HepG2 (cell line): ENCODE data around the gene OR11G2. TPM values are rescaled to one million over a fixed set of nuclear protein-coding genes. Genes with fewer than 3 reads are reported as not detected.

Source experiments
- ATAC-seq: fragments of 200-7000 bp; cut with Tn5 transposase; 3 replicates; pipeline ENCODE4 v1.9.1; 2020; ENCODE audit warnings: mild to moderate bottlenecking, moderate library complexity
- BruUV-seq: library from RNA; stranded (reverse); fragments of 400-500 nt; replicated peaks from 2 replicates; lab custom pipeline; 2021; lab: Mats Ljungman, UMichigan
- CTCF ChIA-PET: fragments of 300-600 bp; formaldehyde crosslinking; extraction: SDS; loops from one replicate; lab custom pipeline; 2021; ENCODE audit warnings: low total read pairs, inconsistent platforms, low intra/inter-chr PET ratio; lab: Yijun Ruan, JAX
- POLR2A ChIA-PET: fragments of 350-600 bp; sonication (Branson Sonifier 250); formaldehyde crosslinking; loops from one replicate; lab custom pipeline; 2020; ENCODE audit warnings: antibody characterized with exemption, inconsistent platforms; lab: Yijun Ruan, JAX
- DNase-seq: peaks from one replicate; pipeline ENCODE4 v3.0.0-alpha.2; 2015; ENCODE audit warnings: low spot score
- FAIRE-seq: peaks from 3 replicates; lab custom pipeline; 2011; peaks lifted over from hg19 to GRCh38; lab: Jason Lieb, UNC
- H2AFZ ChIP-seq: one replicate; pipeline ENCODE4 v1.6.1; 2011; ENCODE audit warnings: low read length, inconsistent platforms
- H3K27ac ChIP-seq: fragments of 300-600 bp; 3 replicates; pipeline ENCODE4 v1.8.0; 2011; ENCODE audit warnings: mixed run types, mild to moderate bottlenecking, mixed read lengths, low read length, inconsistent platforms; ENCODE audit not compliant: insufficient read depth; ENCODE audit errors: extremely low read length
- H3K27me3 ChIP-seq, 2 experiments: fragments of 200-600 bp in 1 of 2; 2 replicates in 1 of 2; 3 replicates in 1 of 2; pipeline versions ENCODE4 v1.6.0 to v1.8.0; 2011; ENCODE audit warnings: low read length in 2 of 2, mild to moderate bottlenecking in 2 of 2, moderate library complexity in 2 of 2, inconsistent platforms in 1 of 2; ENCODE audit not compliant: insufficient read depth in 2 of 2, control insufficient read depth in 1 of 2
- H3K36me3 ChIP-seq, 2 experiments: fragments of 200-600 bp in 1 of 2; replicated peaks in 1 of 2; 2 replicates in 1 of 2; 3 replicates in 1 of 2; pipeline versions ENCODE4 v1.5.1 to v1.8.0; 2011; ENCODE audit warnings: low read length in 2 of 2, inconsistent platforms in 1 of 2; ENCODE audit not compliant: insufficient read depth in 2 of 2, control insufficient read depth in 1 of 2
- H3K4me1 ChIP-seq: 2 replicates; pipeline ENCODE4 v1.5.1; 2012; ENCODE audit warnings: low read length, inconsistent platforms; ENCODE audit not compliant: insufficient read depth
- H3K4me2 ChIP-seq: 2 replicates; pipeline ENCODE4 v1.6.0; 2011; ENCODE audit warnings: low read depth, low read length, inconsistent platforms
- H3K4me3 ChIP-seq, 3 experiments: fragments of 200-600 bp in 1 of 3; sonication (generic), shearing (Covaris generic) in 1 of 3; replicated peaks in 1 of 3; 2 replicates each; pipeline ENCODE4 v1.5.1; 2011 to 2016; ENCODE audit warnings: low read length in 3 of 3, inconsistent platforms in 2 of 3, low read depth in 2 of 3, mild to moderate bottlenecking in 2 of 3, control low read depth in 1 of 3, mixed read lengths in 1 of 3; ENCODE audit not compliant: insufficient read depth in 1 of 3
- H3K79me2 ChIP-seq: one replicate; pipeline ENCODE4 v1.6.1; 2011; ENCODE audit warnings: low read length, inconsistent platforms; ENCODE audit not compliant: insufficient read depth
- H3K9ac ChIP-seq: 2 replicates; pipeline ENCODE4 v1.6.0; 2011; ENCODE audit warnings: mild to moderate bottlenecking, low read depth, low read length, inconsistent platforms; ENCODE audit not compliant: insufficient read depth
- H3K9me3 ChIP-seq: 2 replicates; pipeline ENCODE4 v1.5.1; 2012; ENCODE audit warnings: mild to moderate bottlenecking, low read length
- H4K20me1 ChIP-seq: 2 replicates; pipeline ENCODE4 v1.6.0; 2011; ENCODE audit warnings: inconsistent platforms, mild to moderate bottlenecking, low read length, moderate library complexity; ENCODE audit not compliant: insufficient read depth
- NFE2L2 ChIP-seq: fragments of 150-350 bp; IDR thresholded peaks from 2 replicates; pipeline ENCODE4 v1.6.1; 2014; ENCODE audit warnings: low read length
- NFKBIZ ChIP-seq: IDR thresholded peaks from 2 replicates; pipeline ENCODE4 v1.6.1; 2018; ENCODE audit warnings: missing genetic modification reagents, missing compliant biosample characterization
- PAX8 ChIP-seq: sonication (generic); formaldehyde crosslinking; IDR thresholded peaks from 2 replicates; pipeline ENCODE4 v1.8.0; 2022; ENCODE audit warnings: mild to moderate bottlenecking, missing genetic modification reagents, borderline replicate concordance
- SATB2 ChIP-seq: sonication (generic); formaldehyde crosslinking; IDR thresholded peaks from 2 replicates; pipeline ENCODE4 v1.5.0; 2020; ENCODE audit warnings: missing genetic modification reagents
- SCMH1 ChIP-seq: sonication (generic); formaldehyde crosslinking; IDR thresholded peaks from 2 replicates; pipeline ENCODE4 v1.9.0; 2021; ENCODE audit warnings: missing genetic modification reagents, mild to moderate bottlenecking, borderline replicate concordance
- ZNF232 ChIP-seq: sonication (generic); formaldehyde crosslinking; IDR thresholded peaks from 2 replicates; pipeline ENCODE4 v1.4.0; 2020; ENCODE audit warnings: missing genetic modification reagents, borderline replicate concordance
- ZNF441 ChIP-seq: sonication (generic); formaldehyde crosslinking; IDR thresholded peaks from 2 replicates; pipeline ENCODE4 v1.7.0; 2021; ENCODE audit warnings: missing genetic modification reagents, borderline replicate concordance
- WGBS: methylation state at CpG from one replicate; pipeline ENCODE4 v1.1.6; 2017; ENCODE audit warnings: low lambda C conversion rate; 5-methylcytosine and 5-hydroxymethylcytosine counted together
- in situ Hi-C: cut with HindIII; loops from 2 replicates; pipeline ENCODE4 v1.10.0; 2017; ENCODE audit warnings: low pct_unique_long_range_greater_than_20kb; ENCODE audit not compliant: extremely low pct_ligation_motif_present
- intact Hi-C: fragments of 100-400 bp; cut with micrococcal nuclease; formaldehyde crosslinking; loops from one replicate; pipeline ENCODE4 v1.10.0; 2022; ENCODE audit not compliant: unreplicated experiment
- polyA plus RNA-seq, 8 experiments: library from polyadenylated mRNA; depleted of rRNA in 3 of 8; stranded (reverse) in 7 of 8; unstranded in 1 of 8; fragments of >200 nt; fragmentation: Illumina TruSeq in 4 of 8; extraction: Trizol in 4 of 8; gene quantifications; 2 replicates each; pipeline versions ENCODE4 v1.2.1 to v1.2.3, GENCODE V29; 2011 to 2016; ENCODE audit warnings: low read depth in 4 of 8, missing spikeins in 1 of 8, mixed read lengths in 1 of 8; ENCODE audit not compliant: insufficient read depth in 1 of 8
- total RNA-seq, 5 experiments: library from RNA; depleted of rRNA; stranded (reverse); fragments of >200 nt; fragmentation: Illumina TruSeq; extraction: Trizol; gene quantifications; 2 replicates each; pipeline ENCODE4 v1.2.3, GENCODE V29; 2016; ENCODE audit warnings: low read depth in 1 of 5
- TF ChIP-seq, protein P1 (sequence below), 2 experiments: IDR thresholded peaks; 2 replicates each; pipeline ENCODE4 v1.6.1; 2011 to 2012; ENCODE audit warnings: low read length in 2 of 2, borderline replicate concordance in 1 of 2, low read depth in 1 of 2, mild to moderate bottlenecking in 1 of 2, moderate library complexity in 1 of 2

The OR11G2 gene
- total and polyA plus RNA-seq, 2 of the 13 experiments (the other 11 are each of a cell fraction or from before 2014, with no cell fraction given): not detected

DNA sequence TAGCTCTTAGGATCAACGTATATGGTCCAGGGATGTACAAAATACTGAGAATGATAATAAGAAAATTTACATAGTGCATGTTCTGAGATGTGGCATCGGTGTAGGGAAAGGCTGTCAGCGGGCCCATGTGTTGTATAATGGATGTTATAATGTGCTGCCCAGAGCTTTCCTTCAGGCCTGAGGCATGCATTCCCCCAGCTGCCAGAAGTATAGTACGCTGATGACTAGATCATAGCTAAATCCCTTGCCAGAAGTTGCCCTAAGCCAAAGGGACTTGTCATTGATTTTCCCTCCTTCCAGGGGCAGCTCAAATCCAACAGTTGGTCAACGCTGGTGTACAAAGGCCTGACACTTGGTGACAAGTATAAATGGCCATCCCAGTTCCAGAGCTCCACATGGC lies 6.5 kb upstream of the OR11G2 start:
- Histone ChIP-seq H3K4me3 (no peak overlapping the region), H3K4me1 (no peaks in the 10 kb centered on the region), H3K27me3 (no peaks in the 10 kb centered on the region), H3K36me3 (no peaks in the 10 kb centered on the region), H4K20me1 (no peaks in the 10 kb centered on the region), H3K9ac (no peak overlapping the region), H3K9me3 (no peaks in the 10 kb centered on the region), H3K79me2 (no peaks in the 10 kb centered on the region), H3K27ac (no peak overlapping the region), H3K4me2 (no peak overlapping the region), H2AFZ (no peak overlapping the region)
- in situ Hi-C loops (no loop called here), intact Hi-C loops (no loop called here)
- 0% methylated on average over 4 of the region's 5 CpGs for WGBS
- DNase-seq: no peak
- no peak for ATAC-seq
- CTCF ChIA-PET: no interaction called here
- no peak for TF ChIP-seq NFKBIZ (CRISPR knock-in tag)
- TF ChIP-seq SCMH1 (CRISPR knock-in tag): no peak
- FAIRE-seq: no peak
- no TSS peak for BruUV-seq
- POLR2A ChIA-PET: no interaction called here

DNA sequence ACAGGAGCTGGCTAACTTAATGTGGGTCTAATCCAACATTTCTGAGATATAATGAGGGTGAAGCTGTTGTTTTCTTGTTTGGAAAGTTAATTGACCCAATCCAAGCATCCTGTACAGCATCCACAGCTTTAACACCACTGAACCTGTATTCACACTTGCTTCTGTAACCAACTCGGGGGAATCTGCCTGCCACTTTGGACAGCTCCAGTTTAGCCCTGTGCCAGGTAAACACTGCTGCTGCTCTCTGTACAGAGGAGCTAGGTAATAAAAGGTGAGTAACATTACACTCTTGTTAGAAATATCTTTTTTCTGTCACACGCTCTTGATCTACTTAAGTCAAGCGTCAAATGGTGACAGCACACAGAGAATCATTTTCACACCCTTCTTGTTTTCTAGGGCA lies 700 bp downstream of the OR11G2 start:
- Histone ChIP-seq H3K79me2 (no peaks in the 10 kb centered on the region), H3K4me2 (no peak overlapping the region), H3K27me3 (no peaks in the 10 kb centered on the region), H3K36me3 (no peaks in the 10 kb centered on the region), H3K9ac (no peak overlapping the region), H3K9me3 (no peaks in the 10 kb centered on the region), H4K20me1 (no peaks in the 10 kb centered on the region), H3K4me1 (no peaks in the 10 kb centered on the region), H3K27ac (no peak overlapping the region), H2AFZ (no peak overlapping the region), H3K4me3 (no peak overlapping the region)
- intact Hi-C loops (no loop called here), in situ Hi-C loops (no loop called here)
- WGBS: 4% methylated on average over 3 of the region's 3 CpGs
- no TSS peak for BruUV-seq
- ChIA-PET CTCF (no interaction called here), POLR2A (no interaction called here)
- FAIRE-seq: peak; percentile 34
- no peak for TF ChIP-seq ZNF441 (CRISPR knock-in tag)
- TF ChIP-seq SATB2 (CRISPR knock-in tag): no peak
- no peak for TF ChIP-seq PAX8
- no peak for TF ChIP-seq ZNF232 (CRISPR knock-in tag)
- no peak for TF ChIP-seq NFE2L2
- TF ChIP-seq, protein P1, sequence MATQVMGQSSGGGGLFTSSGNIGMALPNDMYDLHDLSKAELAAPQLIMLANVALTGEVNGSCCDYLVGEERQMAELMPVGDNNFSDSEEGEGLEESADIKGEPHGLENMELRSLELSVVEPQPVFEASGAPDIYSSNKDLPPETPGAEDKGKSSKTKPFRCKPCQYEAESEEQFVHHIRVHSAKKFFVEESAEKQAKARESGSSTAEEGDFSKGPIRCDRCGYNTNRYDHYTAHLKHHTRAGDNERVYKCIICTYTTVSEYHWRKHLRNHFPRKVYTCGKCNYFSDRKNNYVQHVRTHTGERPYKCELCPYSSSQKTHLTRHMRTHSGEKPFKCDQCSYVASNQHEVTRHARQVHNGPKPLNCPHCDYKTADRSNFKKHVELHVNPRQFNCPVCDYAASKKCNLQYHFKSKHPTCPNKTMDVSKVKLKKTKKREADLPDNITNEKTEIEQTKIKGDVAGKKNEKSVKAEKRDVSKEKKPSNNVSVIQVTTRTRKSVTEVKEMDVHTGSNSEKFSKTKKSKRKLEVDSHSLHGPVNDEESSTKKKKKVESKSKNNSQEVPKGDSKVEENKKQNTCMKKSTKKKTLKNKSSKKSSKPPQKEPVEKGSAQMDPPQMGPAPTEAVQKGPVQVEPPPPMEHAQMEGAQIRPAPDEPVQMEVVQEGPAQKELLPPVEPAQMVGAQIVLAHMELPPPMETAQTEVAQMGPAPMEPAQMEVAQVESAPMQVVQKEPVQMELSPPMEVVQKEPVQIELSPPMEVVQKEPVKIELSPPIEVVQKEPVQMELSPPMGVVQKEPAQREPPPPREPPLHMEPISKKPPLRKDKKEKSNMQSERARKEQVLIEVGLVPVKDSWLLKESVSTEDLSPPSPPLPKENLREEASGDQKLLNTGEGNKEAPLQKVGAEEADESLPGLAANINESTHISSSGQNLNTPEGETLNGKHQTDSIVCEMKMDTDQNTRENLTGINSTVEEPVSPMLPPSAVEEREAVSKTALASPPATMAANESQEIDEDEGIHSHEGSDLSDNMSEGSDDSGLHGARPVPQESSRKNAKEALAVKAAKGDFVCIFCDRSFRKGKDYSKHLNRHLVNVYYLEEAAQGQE (IDR thresholded peaks at IDR 0.05; ENCODE audit: borderline replicate concordance in 1 of 2, low read depth in 1 of 2, low read length in 2 of 2): peak in 1 of 2 experiments; percentile 77; a peak in 3 of 4 replicates
- DNase-seq: no peak
- no peak for ATAC-seq
